ENCODE results near the gene DGKH. TPM values are rescaled to one million over a fixed set of nuclear protein-coding genes. Genes with fewer than 3 reads are reported as not detected.
A peak's percentile ranks its signal among the peaks of the same experiment; 100 is the strongest.

DGKH gene
- total RNA-seq, 1 donor, result 8.7 TPM

DNA sequence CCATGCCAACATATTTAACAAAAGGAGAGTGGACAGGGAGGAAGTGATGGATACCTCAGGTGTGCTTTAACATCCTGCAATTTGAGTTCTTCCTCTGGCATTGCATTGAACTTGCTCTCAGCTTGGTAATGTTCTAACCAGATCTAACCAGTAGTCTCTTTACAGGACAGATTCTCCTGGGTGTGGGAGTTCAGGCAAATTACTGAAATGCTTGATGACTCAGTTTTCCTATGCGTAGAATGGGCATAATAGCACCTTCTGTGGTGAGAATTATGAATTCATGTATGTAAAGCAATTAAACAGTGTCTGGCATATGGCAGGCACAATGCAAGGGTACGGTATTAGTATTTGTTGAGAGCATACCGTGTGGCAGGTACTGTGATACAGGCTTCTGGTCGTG lies 227.1 kb downstream of the DGKH start:
- Histone ChIP-seq H3K4me3 (ENCODE audit: insufficient read depth, low read length) (no peak overlapping the region), H3K27ac (ENCODE audit: low read depth, low read length) (no peak overlapping the region), H4K20me1 (ENCODE audit: insufficient read depth, low read length) (no peaks in the 10 kb centered on the region), H3K36me3 (ENCODE audit: insufficient read depth, low read length) (no peaks in the 10 kb centered on the region), H2AFZ (ENCODE audit: low read length) (no peak overlapping the region), H3K4me2 (ENCODE audit: insufficient read depth, low read length) (no peak overlapping the region), H3K4me1 (ENCODE audit: insufficient read depth, low read length) (peaks cover 29% of the 10 kb centered on the region), H3K9me3 (ENCODE audit: low read depth, low read length) (no peaks in the 10 kb centered on the region), H3K27me3 (ENCODE audit: insufficient read depth, low read length) (no peaks in the 10 kb centered on the region), H3K79me2 (ENCODE audit: insufficient read depth, low read length) (peaks cover 84% of the 10 kb centered on the region)
- TF ChIP-seq CTCF (IDR thresholded peaks at IDR 0.05; ENCODE audit: extremely low read depth, low read depth, low read length), result no peak
- no peak for DNase-seq (ENCODE audit: insufficient read length, low spot score, missing footprints)

DNA sequence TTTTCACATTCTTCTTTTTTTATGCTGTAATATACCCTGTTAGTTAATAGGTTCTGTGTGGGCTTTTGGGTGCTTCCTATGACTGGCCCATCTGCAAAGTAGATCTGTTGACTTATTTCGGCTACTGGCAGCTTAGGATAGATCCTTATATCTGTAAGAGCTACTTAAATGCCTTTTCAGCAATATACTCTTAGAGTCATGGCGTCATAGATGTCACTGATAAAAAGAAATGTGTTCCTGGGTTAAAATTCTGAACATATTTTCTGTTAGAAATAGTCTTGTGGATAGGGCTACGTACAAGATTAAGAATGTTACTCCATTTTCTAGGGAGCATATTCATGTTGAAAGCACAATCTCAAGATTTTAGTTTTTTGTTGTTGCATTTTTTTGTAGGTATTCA lies 228.2 kb downstream of the DGKH start:
- Histone ChIP-seq H3K27ac (ENCODE audit: low read depth, low read length) (no peak overlapping the region), H3K36me3 (ENCODE audit: insufficient read depth, low read length) (no peaks in the 10 kb centered on the region), H3K79me2 (ENCODE audit: insufficient read depth, low read length) (peaks cover 95% of the 10 kb centered on the region), H2AFZ (ENCODE audit: low read length) (no peak overlapping the region), H3K27me3 (ENCODE audit: insufficient read depth, low read length) (no peaks in the 10 kb centered on the region), H4K20me1 (ENCODE audit: insufficient read depth, low read length) (peaks cover 2% of the 10 kb centered on the region), H3K9me3 (ENCODE audit: low read depth, low read length) (no peaks in the 10 kb centered on the region), H3K4me2 (ENCODE audit: insufficient read depth, low read length) (no peak overlapping the region), H3K4me1 (ENCODE audit: insufficient read depth, low read length) (peaks cover 23% of the 10 kb centered on the region), H3K4me3 (ENCODE audit: insufficient read depth, low read length) (no peak overlapping the region)
- no peak for TF ChIP-seq CTCF (IDR thresholded peaks at IDR 0.05; ENCODE audit: extremely low read depth, low read depth, low read length)
- DNase-seq (ENCODE audit: insufficient read length, low spot score, missing footprints), result no peak

GRCh38 chr13:42277618-42278276 lies 229.3 kb downstream of the DGKH start:
- DNase-seq (ENCODE audit: insufficient read length, low spot score, missing footprints), result no peak
- Histone ChIP-seq H3K79me2 (ENCODE audit: insufficient read depth, low read length) (peaks cover 95% of the 10 kb centered on the region), H3K4me2 (ENCODE audit: insufficient read depth, low read length) (peak overlapping the region; percentile 1)

DNA sequence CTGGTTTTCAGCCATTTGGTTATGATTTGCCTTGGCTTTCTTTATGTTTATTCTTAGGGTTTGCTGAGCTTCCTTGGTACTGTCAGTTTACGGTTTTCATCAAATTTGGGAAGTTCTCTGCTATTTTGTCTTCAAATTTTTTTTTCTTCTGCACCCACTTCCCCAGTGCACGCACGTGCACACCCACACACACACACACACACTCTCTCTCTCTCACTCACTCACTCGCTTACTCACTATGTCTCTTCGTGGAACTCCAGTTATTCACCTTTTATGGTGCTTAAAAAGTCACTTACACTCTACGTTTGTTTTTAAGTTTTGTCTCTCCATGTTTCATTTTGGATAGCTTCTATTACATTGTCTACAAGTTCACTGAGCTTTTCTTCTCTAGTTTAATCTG lies 230.6 kb downstream of the DGKH start:
- no peak for TF ChIP-seq CTCF (IDR thresholded peaks at IDR 0.05; ENCODE audit: extremely low read depth, low read depth, low read length)
- Histone ChIP-seq H3K4me2 (ENCODE audit: insufficient read depth, low read length) (no peak overlapping the region), H3K36me3 (ENCODE audit: insufficient read depth, low read length) (no peaks in the 10 kb centered on the region), H3K4me3 (ENCODE audit: insufficient read depth, low read length) (no peak overlapping the region), H3K4me1 (ENCODE audit: insufficient read depth, low read length) (peaks cover 11% of the 10 kb centered on the region), H3K27ac (ENCODE audit: low read depth, low read length) (no peak overlapping the region), H4K20me1 (ENCODE audit: insufficient read depth, low read length) (peaks cover 8% of the 10 kb centered on the region), H2AFZ (ENCODE audit: low read length) (no peak overlapping the region), H3K9me3 (ENCODE audit: low read depth, low read length) (no peaks in the 10 kb centered on the region), H3K27me3 (ENCODE audit: insufficient read depth, low read length) (no peaks in the 10 kb centered on the region), H3K79me2 (ENCODE audit: insufficient read depth, low read length) (peaks cover 95% of the 10 kb centered on the region)
- DNase-seq (ENCODE audit: insufficient read length, low spot score, missing footprints), result no peak

More at GRCh38 chr13:42277618-42278276, 229.3 kb downstream of the DGKH start:
- Histone ChIP-seq H3K4me1 (ENCODE audit: insufficient read depth, low read length) (peaks cover 20% of the 10 kb centered on the region), H3K27me3 (ENCODE audit: insufficient read depth, low read length) (no peaks in the 10 kb centered on the region), H4K20me1 (ENCODE audit: insufficient read depth, low read length) (peaks cover 2% of the 10 kb centered on the region), H2AFZ (ENCODE audit: low read length) (no peak overlapping the region), H3K36me3 (ENCODE audit: insufficient read depth, low read length) (no peaks in the 10 kb centered on the region), H3K27ac (ENCODE audit: low read depth, low read length) (peak overlapping the region; percentile 40), H3K4me3 (ENCODE audit: insufficient read depth, low read length) (no peak overlapping the region), H3K9me3 (ENCODE audit: low read depth, low read length) (no peaks in the 10 kb centered on the region)
- no peak for TF ChIP-seq CTCF (IDR thresholded peaks at IDR 0.05; ENCODE audit: extremely low read depth, low read depth, low read length)
